Endothelial cell of umbilical vein (primary cell): Measurements from ENCODE around the gene DHFR. TPM values are rescaled to one million over a fixed set of nuclear protein-coding genes. Genes with fewer than 3 reads are reported as not detected.

Experiments
- BruUV-seq: library from RNA; stranded (reverse); fragments of 400-500 nt; replicated peaks from 2 replicates; lab custom pipeline; 2021; lab: Mats Ljungman, UMichigan
- CTCF ChIA-PET: fragments of 300-600, 350-600 bp; sonication (Branson Sonifier 250); formaldehyde crosslinking; loops from one replicate; lab custom pipeline; 2021; ENCODE audit warnings: antibody characterized with exemption, inconsistent platforms; lab: Charles Lee
- POLR2A ChIA-PET: fragments of 300-600, 350-600 bp; sonication (Branson Sonifier 250); formaldehyde crosslinking; loops from one replicate; lab custom pipeline; 2021; ENCODE audit warnings: antibody characterized with exemption, inconsistent platforms; lab: Charles Lee
- DNase-seq: peaks from one replicate; pipeline ENCODE4 v3.0.0-alpha.2; 2011; ENCODE audit warnings: low read depth, low spot score
- FAIRE-seq: peaks from 2 replicates; lab custom pipeline; 2011; peaks lifted over from hg19 to GRCh38; lab: Jason Lieb, UNC
- H2AFZ ChIP-seq: 2 replicates; pipeline ENCODE4 v1.6.0; 2012; ENCODE audit warnings: low read depth, low read length, control low read depth, inconsistent platforms
- H3K27ac ChIP-seq: 2 replicates; pipeline ENCODE4 v1.5.1; 2011; ENCODE audit warnings: low read depth, mild to moderate bottlenecking, control low read depth, low read length, moderate library complexity; ENCODE audit not compliant: insufficient read depth
- H3K27me3 ChIP-seq, 2 experiments: 2 replicates each; pipeline versions ENCODE4 v1.6.0 to v1.6.1; 2011; ENCODE audit warnings: low read length in 2 of 2, mixed read lengths in 1 of 2; ENCODE audit not compliant: control insufficient read depth in 2 of 2, insufficient read depth in 2 of 2
- H3K36me3 ChIP-seq, 2 experiments: 2 replicates in 1 of 2; 3 replicates in 1 of 2; pipeline ENCODE4 v1.5.1; 2011; ENCODE audit warnings: low read length in 2 of 2, mild to moderate bottlenecking in 1 of 2, moderate library complexity in 1 of 2; ENCODE audit not compliant: control insufficient read depth in 2 of 2, insufficient read depth in 2 of 2; ENCODE audit errors: extremely low read depth in 1 of 2
- H3K4me1 ChIP-seq: 3 replicates; pipeline ENCODE4 v1.5.1; 2011; ENCODE audit warnings: mild to moderate bottlenecking, low read length; ENCODE audit not compliant: control insufficient read depth, insufficient read depth; ENCODE audit errors: extremely low read depth
- H3K4me2 ChIP-seq: 2 replicates; pipeline ENCODE4 v1.6.1; 2011; ENCODE audit warnings: low read length, control low read depth, mixed read lengths; ENCODE audit not compliant: insufficient read depth
- H3K4me3 ChIP-seq, 3 experiments: fragments of 200-600 bp in 1 of 3; sonication (generic), shearing (Covaris generic) in 1 of 3; replicated peaks in 1 of 3; 2 replicates each; pipeline ENCODE4 v1.5.1; 2011 to 2016; ENCODE audit warnings: control low read depth in 3 of 3, low read length in 3 of 3, mild to moderate bottlenecking in 2 of 3, inconsistent platforms in 1 of 3, low read depth in 1 of 3, moderate library complexity in 1 of 3; ENCODE audit not compliant: insufficient read depth in 1 of 3
- H3K79me2 ChIP-seq: 2 replicates; pipeline ENCODE4 v1.6.0; 2012; ENCODE audit warnings: low read length, inconsistent platforms; ENCODE audit not compliant: control insufficient read depth, insufficient read depth
- H3K9ac ChIP-seq: replicated peaks from 2 replicates; pipeline ENCODE3; 2011; ENCODE audit warnings: low read length, control low read depth; ENCODE audit not compliant: insufficient read depth; ENCODE audit errors: extremely low read depth
- H3K9me1 ChIP-seq: replicated peaks from 3 replicates; pipeline ENCODE4 v1.6.0; 2011; ENCODE audit warnings: mild to moderate bottlenecking, low read length; ENCODE audit not compliant: control insufficient read depth, insufficient read depth; ENCODE audit errors: extremely low read depth
- H3K9me3 ChIP-seq: replicated peaks from 2 replicates; pipeline ENCODE4 v1.5.1; 2012; ENCODE audit warnings: low read length, inconsistent platforms; ENCODE audit not compliant: control insufficient read depth, insufficient read depth
- H4K20me1 ChIP-seq: replicated peaks from 2 replicates; pipeline ENCODE3; 2011; ENCODE audit warnings: mild to moderate bottlenecking, low read length; ENCODE audit not compliant: control insufficient read depth, insufficient read depth; ENCODE audit errors: extremely low read depth
- CTCF ChIP-seq, 2 donors: IDR thresholded peaks; 1 replicate in 1 of 2; 2 replicates in 1 of 2; pipeline ENCODE4 v1.5.1; 2011; ENCODE audit warnings: low read length in 2 of 2, mild to moderate bottlenecking in 2 of 2, moderate library complexity in 2 of 2, control low read depth in 1 of 2, inconsistent platforms in 1 of 2, low read depth in 1 of 2; ENCODE audit not compliant: insufficient read depth in 1 of 2; ENCODE audit errors: extremely low read depth in 1 of 2
- EZH2 ChIP-seq: IDR thresholded peaks from 2 replicates; pipeline ENCODE4 v1.6.1; 2012; ENCODE audit warnings: borderline replicate concordance, low read depth, mild to moderate bottlenecking, moderate library complexity, low read length, inconsistent platforms; ENCODE audit not compliant: severe bottlenecking
- FOS ChIP-seq: IDR thresholded peaks from 2 replicates; pipeline ENCODE4 v1.6.1; 2011; ENCODE audit warnings: mild to moderate bottlenecking, low read length, moderate library complexity, borderline replicate concordance; ENCODE audit not compliant: insufficient read depth
- GATA2 ChIP-seq: IDR thresholded peaks from 2 replicates; pipeline ENCODE4 v1.7.0; 2011; ENCODE audit warnings: low read depth, mild to moderate bottlenecking, moderate library complexity, mixed read lengths, low read length; ENCODE audit not compliant: insufficient read length, insufficient read depth
- JUN ChIP-seq: IDR thresholded peaks from 2 replicates; pipeline ENCODE4 v1.6.1; 2011; ENCODE audit warnings: borderline replicate concordance, low read depth; ENCODE audit not compliant: insufficient read length, insufficient read depth
- MAX ChIP-seq: IDR thresholded peaks from 2 replicates; pipeline ENCODE4 v1.6.1; 2011; ENCODE audit not compliant: insufficient read depth, insufficient read length
- MYC ChIP-seq: IDR thresholded peaks from one replicate; pipeline ENCODE4 v1.6.1; 2011; ENCODE audit warnings: mild to moderate bottlenecking, low read depth, low read length
- POLR2AphosphoS5 ChIP-seq: IDR thresholded peaks from 2 replicates; pipeline ENCODE4 v1.6.1; 2012; ENCODE audit warnings: low read depth, mild to moderate bottlenecking, control low read depth, low read length, moderate library complexity; ENCODE audit not compliant: insufficient read depth
- dilution Hi-C: fragments of 300-500 bp; cut with MboI; formaldehyde crosslinking; loops from one replicate; pipeline ENCODE4 v1.15.0; 2019; ENCODE audit warnings: low sequenced_read_pairs; ENCODE audit not compliant: extremely low pct_ligation_motif_present
- intact Hi-C: fragments of 100-400 bp; cut with micrococcal nuclease; formaldehyde crosslinking; loops from one replicate; pipeline ENCODE4 v1.10.0; 2022
- polyA plus RNA-seq, 4 experiments: library from polyadenylated mRNA; depleted of rRNA in 3 of 4; stranded (reverse) in 3 of 4; unstranded in 1 of 4; fragments of >200 nt; gene quantifications; 2 replicates each; pipeline versions ENCODE4 v1.2.1 to v1.2.3, GENCODE V29; 2011 to 2012; ENCODE audit warnings: missing spikeins in 1 of 4
- total RNA-seq: library from RNA; stranded (reverse); gene quantifications from 2 replicates; pipeline ENCODE4 v1.2.3, GENCODE V29; 2021

Gene DHFR
- total and polyA plus RNA-seq, 2 donors (not counting 3 experiments of a cell fraction or from before 2014, with no cell fraction given) = 17.6 to 35.8 TPM

GRCh38 chr5:80594810-80595209 lies 60.0 kb downstream of the DHFR start:
- H4K20me1 ChIP-seq = no peaks in the 10 kb centered on the region
- no peak overlapping the region for H3K9ac ChIP-seq
- no peak overlapping the region for H3K4me2 ChIP-seq
- no peaks in the 10 kb centered on the region for H3K9me1 ChIP-seq
- no peaks in the 10 kb centered on the region for H3K9me3 ChIP-seq
- TF ChIP-seq GATA2 (no peak), MYC (no peak), CTCF (IDR thresholded peaks at IDR 0.05; ENCODE audit: extremely low read depth in 1 of 2, insufficient read depth in 1 of 2, low read depth in 1 of 2, low read length in 2 of 2) (no peak), JUN (no peak)
- CTCF ChIA-PET = no interaction called here
- H3K79me2 ChIP-seq = no peaks in the 10 kb centered on the region
- H3K27me3 ChIP-seq = peaks cover 2 to 4% of the 10 kb centered on the region in 2 experiments
- POLR2A ChIA-PET = no interaction called here
- no peaks in the 10 kb centered on the region for H3K36me3 ChIP-seq
- DNase-seq (no peak), FAIRE-seq (no peak)
- no peak overlapping the region for H3K4me3 ChIP-seq
- intact Hi-C loops (no loop called here), dilution Hi-C loops (no loop called here)
- BruUV-seq = no TSS peak
- H3K4me1 ChIP-seq = no peaks in the 10 kb centered on the region
- H2AFZ ChIP-seq = no peak overlapping the region
- no peak overlapping the region for H3K27ac ChIP-seq

GRCh38 chr5:80592761-80593160 lies 62.0 kb downstream of the DHFR start:
- Histone ChIP-seq H3K9me1 (no peaks in the 10 kb centered on the region), H3K27ac (no peak overlapping the region), H3K36me3 (no peaks in the 10 kb centered on the region), H3K4me1 (no peaks in the 10 kb centered on the region), H3K4me2 (no peak overlapping the region), H4K20me1 (no peaks in the 10 kb centered on the region), H3K27me3 (peaks cover 2 to 4% of the 10 kb centered on the region in 2 experiments), H3K79me2 (no peaks in the 10 kb centered on the region), H3K4me3 (no peak overlapping the region), H2AFZ (no peak overlapping the region), H3K9ac (no peak overlapping the region), H3K9me3 (no peaks in the 10 kb centered on the region)
- DNase-seq = no peak
- dilution Hi-C loops (no loop called here), intact Hi-C loops (no loop called here)
- FAIRE-seq = no peak
- BruUV-seq = no TSS peak
- POLR2A ChIA-PET = no interaction called here
- CTCF ChIA-PET = no interaction called here
- TF ChIP-seq GATA2 (no peak), MAX (no peak), MYC (no peak), POLR2AphosphoS5 (no peak), JUN (no peak), CTCF (IDR thresholded peaks at IDR 0.05; ENCODE audit: extremely low read depth in 1 of 2, insufficient read depth in 1 of 2, low read depth in 1 of 2, low read length in 2 of 2) (no peak), FOS (no peak), EZH2 (no peak)
